ENCODE measurements around the gene GPSM1.

GPSM1 gene

DNA sequence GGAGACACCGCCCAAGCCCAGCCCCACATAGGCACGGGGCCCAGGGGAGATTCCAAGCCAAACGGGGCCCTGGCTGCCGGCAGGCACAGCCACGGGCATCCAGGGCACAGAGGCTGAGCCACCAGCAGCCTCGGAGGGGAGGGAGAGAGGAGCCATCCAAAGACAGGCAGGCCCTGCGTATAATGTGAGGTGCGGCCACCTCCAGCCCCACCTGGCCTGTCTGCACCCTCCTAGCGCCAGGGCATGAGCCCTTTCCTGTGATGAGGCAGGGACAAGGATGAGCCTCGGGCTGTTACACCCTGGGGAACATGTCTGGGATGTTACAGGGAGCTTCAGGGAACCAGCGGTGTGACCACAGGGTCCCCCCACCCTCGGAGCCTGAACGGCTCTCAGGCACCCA, 22.4 kb upstream of the GPSM1 start:
- no peak for DNase-seq (ENCODE audit: low spot score)

- DNase-seq (ENCODE audit: low spot score): no peak
Observed at GRCh38 chr9:136305804-136306203, 21.5 kb upstream of the GPSM1 start.

DNA sequence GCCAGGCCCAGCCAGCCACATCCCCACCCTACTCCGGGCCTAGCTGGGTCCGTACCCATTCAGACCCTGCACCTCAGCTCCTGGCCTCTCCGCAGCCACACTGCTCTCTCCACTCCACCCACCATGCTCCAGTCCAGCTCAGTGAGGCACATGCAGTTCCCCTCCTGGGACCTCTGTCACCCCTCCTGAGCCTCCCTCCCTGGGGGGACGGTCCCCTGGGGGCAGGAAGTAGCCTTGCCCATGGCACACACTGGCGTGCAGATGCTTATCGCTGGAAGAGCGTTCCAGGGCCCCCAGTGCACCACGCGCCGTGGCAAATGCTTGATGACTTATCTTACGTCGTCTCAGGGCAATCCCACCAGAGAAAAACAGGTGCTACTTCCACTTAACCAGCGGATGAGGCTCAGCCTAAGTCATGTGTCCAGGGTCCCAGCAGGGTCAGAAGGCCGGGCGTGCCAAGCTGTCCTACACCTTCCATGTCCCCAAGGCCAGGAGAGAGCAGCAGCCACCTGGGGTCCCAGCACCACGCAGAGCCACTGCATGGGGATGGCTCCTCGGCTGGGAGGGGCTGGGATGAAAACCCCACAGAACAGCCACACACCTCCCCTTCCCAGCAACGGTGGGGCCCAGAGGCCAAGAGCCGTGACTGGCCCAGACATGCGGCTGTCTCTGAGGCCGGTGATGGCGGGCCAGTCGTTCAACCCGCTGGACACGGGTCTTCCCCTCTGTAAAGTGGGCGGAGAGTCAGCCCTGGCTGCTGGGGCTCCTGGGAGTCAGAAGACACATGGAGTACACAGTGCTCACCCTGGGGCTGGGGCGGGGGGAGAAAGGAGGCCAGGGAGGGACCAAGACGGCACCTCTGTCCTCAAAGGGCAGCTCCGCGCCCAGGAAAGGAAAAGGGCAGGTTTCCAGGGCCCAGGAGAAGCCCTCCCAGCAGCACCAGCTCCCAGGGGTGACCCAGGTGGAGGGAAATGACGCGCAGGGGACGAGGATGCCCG, 20.8 kb upstream of the GPSM1 start:
- DNase-seq (ENCODE audit: low spot score): no peak

GRCh38 chr9:136307215-136307750, 20.1 kb upstream of the GPSM1 start:
- DNase-seq (ENCODE audit: low spot score): no peak

DNA sequence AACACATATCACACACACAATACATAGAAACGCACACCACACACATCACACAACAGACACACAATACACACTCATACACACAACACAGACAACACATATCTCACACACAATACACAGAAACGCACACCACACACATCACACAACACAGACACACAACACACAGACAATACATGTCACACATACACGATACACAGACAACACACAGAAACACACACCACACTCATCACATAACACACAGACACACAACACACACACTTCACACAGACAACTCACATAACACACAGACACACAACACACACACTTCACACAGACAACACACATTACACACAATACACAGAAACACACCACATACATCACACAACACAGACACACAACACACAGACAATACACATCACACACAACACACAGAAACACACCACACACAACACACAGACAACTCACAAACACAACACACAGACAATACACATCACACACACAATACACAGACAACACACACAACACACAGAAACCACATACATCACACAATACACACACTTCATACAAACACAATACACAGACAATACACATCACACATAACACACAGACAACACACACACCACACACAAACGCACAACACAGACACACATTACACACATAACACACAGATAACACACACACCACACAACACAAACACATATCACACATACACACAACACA, 19.2 kb upstream of the GPSM1 start:
- DNase-seq (ENCODE audit: low spot score): no peak

GRCh38 chr9:136308702-136309053, 18.7 kb upstream of the GPSM1 start:
- DNase-seq (ENCODE audit: low spot score): no peak

DNA sequence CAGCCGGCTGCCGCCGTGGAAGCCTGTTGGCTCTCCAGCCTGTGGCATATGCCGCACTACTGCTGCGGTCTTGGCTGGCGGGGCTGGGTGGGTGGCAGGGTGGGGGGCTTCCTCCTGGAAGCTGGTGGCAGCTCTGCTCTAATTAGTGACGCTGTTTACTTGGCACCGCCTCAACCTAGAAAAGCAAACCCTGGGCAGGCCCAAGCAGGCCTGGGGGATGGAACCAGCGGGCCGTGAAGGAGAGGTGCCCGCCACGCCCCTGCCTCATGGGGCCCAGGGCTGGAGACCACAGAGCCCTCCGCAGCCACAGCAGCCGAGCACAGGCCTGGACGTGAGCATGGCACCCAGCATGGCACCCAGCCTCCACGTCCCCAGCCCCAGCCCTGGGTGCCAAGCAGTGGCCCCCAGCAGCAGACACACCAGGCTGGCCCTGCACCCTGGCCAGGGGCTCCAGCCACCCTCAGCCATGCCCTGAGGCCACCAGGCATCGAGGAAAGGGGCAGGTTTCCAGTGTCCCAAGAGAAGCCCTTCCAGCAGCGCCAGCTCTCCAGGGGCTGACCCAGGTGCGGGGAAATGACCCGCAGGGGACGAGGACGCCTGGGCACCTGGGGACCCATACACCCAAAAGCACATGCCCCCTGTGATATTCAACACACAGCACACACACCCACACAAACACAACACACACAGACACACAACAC, 18.1 kb upstream of the GPSM1 start:
- no peak for DNase-seq (ENCODE audit: low spot score)

DNA sequence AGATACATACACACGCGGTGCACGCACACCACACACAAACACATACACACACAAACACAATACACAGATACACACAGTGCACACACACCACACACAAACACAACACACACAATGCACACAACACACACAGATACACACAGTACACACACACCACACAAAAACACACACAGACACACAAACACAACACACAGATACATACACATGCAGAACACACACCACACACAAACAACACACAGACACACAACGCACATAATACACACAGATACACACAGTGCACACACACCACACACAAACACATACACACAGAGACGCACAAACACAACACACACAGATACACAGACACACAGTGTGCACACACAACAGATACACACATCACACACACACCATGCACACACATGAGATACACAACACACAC, 17.5 kb upstream of the GPSM1 start:
- no peak for DNase-seq (ENCODE audit: low spot score)

- DNase-seq (ENCODE audit: low spot score): no peak
Observed at GRCh38 chr9:136310273-136311030, 16.9 kb upstream of the GPSM1 start.

DNA sequence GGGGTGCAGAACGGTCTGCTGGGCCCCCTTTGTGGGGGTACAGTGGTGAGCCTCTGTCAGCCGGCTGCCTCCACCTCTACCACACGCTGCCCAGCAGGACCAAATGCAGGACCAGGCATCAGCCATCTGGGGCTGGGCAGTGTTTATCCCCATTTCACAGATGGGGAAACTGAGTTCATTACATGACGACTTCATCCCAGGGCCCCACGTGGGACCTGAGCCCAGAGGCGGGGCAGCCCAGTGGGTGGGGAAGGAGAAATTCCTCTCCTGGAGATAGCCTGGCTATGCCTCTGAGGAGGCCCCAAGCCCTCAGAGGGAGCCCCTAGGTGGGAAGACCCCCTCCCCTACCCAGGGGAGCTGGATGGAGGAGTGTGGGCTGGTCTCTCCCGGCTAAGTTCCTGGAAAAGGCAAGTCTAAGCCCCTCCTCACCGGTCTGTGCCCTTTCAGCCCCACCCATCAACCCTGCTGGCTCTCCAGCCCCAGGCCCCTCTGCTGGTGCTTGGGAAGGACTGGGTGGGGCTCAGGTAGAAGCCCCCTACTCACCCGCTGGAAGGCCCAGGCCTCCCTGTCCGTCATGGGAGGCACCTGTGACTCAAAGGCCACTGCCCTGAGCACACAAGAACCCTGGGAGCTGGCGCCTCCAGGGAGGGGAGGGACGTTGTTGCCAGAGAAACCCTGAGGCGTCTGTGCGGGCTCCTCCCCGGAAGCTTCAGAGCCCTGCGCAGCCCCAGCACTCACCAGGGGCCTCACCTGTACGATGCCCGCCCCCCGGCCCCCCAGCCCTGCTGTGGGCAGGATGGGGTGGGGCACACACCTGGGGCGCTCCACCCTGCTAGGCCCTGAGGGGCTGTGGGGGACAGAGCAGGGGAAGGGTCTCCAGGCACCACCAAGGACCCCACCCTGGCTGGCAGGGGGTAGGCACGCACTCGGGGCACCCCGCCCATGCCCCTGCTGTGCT, 16.0 kb upstream of the GPSM1 start:
- no peak for DNase-seq (ENCODE audit: low spot score)

DNA sequence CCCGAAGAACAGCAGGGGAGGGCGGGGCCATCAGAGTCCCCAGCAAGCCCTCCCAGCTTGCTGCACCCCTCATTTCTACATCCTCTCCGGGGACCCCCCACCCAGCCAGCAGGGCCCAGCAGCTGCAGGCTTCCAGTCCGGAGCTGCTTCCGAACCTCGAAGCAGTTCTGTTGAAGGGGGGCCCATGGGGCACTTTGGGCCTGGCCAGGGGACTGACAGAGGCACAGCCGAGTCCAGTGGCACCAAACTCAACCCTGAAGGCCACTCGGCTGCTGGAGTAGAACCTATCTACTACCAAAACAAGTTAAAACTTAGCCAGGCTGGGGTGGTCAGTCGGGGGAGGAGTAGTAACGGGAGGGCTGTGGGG, 15.3 kb upstream of the GPSM1 start:
- no peak for DNase-seq (ENCODE audit: low spot score)

GRCh38 chr9:136312436-136312835, 14.9 kb upstream of the GPSM1 start:
- DNase-seq (ENCODE audit: low spot score): no peak

DNA sequence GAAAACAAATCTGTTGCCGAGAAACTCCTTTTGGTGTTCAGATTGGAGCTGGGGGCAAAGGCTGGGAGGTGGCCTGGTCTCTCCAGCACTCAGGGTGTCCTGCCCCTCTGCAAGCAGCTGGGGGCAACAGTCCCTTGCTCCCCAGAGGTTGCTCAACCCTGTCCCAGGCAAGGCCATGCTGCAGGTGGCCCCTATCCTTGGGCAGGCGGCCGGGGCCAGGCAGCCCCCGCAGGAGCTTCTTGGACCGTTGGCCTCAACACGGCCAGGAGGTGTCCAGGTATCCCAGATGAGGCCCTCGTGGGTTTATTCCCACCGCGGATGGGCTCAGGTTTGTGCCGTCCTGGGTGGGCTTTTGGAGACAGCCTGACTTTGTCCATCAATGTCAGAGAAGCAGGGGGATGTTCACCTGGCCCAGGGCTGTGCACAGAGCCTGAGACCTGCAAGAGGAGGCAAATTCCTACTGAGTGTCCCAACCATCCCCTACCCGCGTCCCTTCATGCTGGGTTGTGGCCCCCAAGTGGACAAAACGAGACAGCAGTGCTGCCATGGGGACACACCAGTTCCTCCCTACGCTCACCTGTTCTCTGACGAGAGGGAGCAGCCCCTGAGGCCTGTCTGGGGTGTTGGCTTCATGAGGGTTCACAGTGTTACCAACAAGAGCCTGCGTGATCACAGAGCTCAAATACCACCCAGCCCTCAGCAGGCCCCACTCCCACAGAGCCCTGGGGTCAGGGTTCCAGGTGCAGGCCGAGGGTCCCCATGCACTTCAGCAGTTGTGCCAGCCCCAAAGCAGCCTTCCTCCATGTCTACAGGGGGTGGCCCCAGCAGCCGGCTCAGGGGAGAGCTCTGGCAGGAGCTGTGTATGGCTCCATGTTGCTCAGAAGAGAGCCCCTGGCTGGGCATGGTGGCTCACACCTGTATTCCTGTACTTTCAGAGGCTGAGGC, 14.0 kb upstream of the GPSM1 start:
- DNase-seq (ENCODE audit: low spot score): no peak

- no peak for DNase-seq (ENCODE audit: low spot score)
Observed at GRCh38 chr9:136314056-136314416, 13.3 kb upstream of the GPSM1 start.

DNA sequence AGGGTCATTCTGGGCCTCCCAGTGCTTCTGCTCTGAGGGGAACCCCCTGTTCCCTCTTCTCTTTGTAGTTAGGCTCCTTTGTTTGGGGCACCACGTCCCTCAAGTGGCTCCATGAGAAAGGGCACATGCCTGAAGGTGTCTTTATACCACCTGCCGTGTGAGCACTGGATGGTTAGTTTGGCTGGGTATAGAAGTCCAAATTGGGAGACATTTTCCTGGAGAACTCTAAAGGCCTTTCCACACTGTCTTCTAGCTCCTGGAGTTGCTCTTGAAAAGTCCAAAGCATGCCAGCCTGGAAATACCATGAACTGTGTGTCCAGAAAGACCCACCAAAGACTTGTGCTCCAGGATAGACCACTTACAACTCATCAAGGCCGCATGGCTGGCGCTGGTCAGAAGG, 12.4 kb upstream of the GPSM1 start:
- DNase-seq (ENCODE audit: low spot score): no peak

GRCh38 chr9:136316271-136316751, 11.0 kb upstream of the GPSM1 start:
- no peak for DNase-seq (ENCODE audit: low spot score)

GRCh38 chr9:136316896-136317676, 10.3 kb upstream of the GPSM1 start:
- no peak for DNase-seq (ENCODE audit: low spot score)

DNA sequence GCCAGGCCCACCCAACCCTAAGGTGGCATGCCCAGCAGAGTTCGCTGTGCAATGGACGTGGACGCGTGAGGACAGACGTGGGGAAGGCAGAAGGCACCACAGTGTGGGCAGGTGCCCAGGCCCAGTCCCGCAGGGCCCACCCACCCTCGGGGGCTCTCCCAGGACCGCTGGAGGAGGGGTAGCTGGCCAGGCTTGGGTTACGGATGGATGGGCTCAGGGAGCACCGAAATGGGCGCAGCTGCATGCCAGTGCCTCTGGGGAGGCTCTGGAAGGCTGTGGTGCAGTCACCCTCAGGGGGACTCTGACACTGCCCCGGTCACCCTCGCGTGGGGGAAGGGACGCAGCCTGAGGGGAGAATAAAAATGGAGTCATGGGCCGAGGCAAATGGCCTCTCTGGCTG, 9.6 kb upstream of the GPSM1 start:
- DNase-seq (ENCODE audit: low spot score): no peak

Measured in kidney capillary endothelial cell (primary cell).